ENCODE data around the gene LIN7A.

LIN7A gene

DNA sequence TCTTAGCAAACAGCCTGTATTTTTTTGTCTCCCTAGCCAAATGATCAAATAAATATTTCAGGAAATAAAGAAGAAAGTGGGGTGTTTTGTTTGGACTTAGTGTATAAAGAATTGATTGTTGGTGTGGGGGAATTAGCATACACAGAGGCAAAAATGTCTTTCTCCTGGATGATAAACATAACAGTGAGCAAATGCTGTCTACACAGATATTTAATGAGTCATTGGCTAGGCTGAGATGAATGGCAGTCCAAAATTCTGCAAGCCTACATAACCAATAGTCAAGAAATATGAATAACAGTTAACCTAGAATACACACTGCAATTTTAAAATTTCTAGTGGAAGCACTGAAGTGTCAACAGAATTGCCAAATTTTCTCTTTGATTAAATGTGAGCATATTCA lies 185.3 kb downstream of the LIN7A start:
- H3K4me3 ChIP-seq (ENCODE audit: low read length, poor library complexity, severe bottlenecking), result no peak overlapping the region
- H2AFZ ChIP-seq (ENCODE audit: low read length), result no peak overlapping the region
- no peaks in the 10 kb centered on the region for H3K9me3 ChIP-seq (ENCODE audit: insufficient read depth, low read depth, low read length)
- H3K4me1 ChIP-seq (ENCODE audit: insufficient read depth, low read length, poor library complexity, severe bottlenecking), result no peaks in the 10 kb centered on the region
- H4K20me1 ChIP-seq (ENCODE audit: insufficient read depth, low read length, poor library complexity, severe bottlenecking), result no peaks in the 10 kb centered on the region
- H3K4me2 ChIP-seq (ENCODE audit: low read depth, low read length, poor library complexity, severe bottlenecking), result no peak overlapping the region
- no peaks in the 10 kb centered on the region for H3K36me3 ChIP-seq (ENCODE audit: insufficient read depth, low read length)
- H3K79me2 ChIP-seq (ENCODE audit: insufficient read depth, low read length), result no peaks in the 10 kb centered on the region
- no peak overlapping the region for H3K9ac ChIP-seq (ENCODE audit: low read depth, low read length, poor library complexity, severe bottlenecking)
- no peaks in the 10 kb centered on the region for H3F3A ChIP-seq (ENCODE audit: low read depth)
- H3K9me2 ChIP-seq (replicated peaks; ENCODE audit: low read depth, low read length), result no peaks in the 10 kb centered on the region
- TF ChIP-seq EZH2phosphoT487 (IDR thresholded peaks at IDR 0.05; ENCODE audit: borderline replicate concordance), result no peak
- TF ChIP-seq, protein P1, sequence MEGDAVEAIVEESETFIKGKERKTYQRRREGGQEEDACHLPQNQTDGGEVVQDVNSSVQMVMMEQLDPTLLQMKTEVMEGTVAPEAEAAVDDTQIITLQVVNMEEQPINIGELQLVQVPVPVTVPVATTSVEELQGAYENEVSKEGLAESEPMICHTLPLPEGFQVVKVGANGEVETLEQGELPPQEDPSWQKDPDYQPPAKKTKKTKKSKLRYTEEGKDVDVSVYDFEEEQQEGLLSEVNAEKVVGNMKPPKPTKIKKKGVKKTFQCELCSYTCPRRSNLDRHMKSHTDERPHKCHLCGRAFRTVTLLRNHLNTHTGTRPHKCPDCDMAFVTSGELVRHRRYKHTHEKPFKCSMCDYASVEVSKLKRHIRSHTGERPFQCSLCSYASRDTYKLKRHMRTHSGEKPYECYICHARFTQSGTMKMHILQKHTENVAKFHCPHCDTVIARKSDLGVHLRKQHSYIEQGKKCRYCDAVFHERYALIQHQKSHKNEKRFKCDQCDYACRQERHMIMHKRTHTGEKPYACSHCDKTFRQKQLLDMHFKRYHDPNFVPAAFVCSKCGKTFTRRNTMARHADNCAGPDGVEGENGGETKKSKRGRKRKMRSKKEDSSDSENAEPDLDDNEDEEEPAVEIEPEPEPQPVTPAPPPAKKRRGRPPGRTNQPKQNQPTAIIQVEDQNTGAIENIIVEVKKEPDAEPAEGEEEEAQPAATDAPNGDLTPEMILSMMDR (conservative IDR thresholded peaks at IDR 0.05; ENCODE audit: low read length), result no peak
- H3K27me3 ChIP-seq (ENCODE audit: insufficient read depth, low read length, poor library complexity, severe bottlenecking), result no peaks in the 10 kb centered on the region

DNA sequence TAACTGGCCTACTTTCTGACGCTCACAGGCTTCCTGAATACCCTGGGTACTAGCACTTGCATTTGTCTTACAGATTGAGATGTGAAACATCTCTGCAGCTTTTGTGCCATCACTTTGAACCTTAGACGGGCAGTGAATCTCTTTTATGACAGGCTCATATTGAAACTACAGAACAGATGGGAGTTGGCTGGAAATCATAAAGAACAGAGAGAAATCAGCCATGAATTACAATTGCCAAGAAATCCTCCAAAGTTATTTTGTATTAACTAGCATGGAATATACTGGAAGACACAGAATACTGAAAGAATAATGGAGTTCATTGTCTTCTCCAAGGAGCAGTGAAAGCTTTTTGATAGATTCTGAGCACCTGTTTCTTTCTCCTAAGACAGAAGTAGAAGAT lies 188.3 kb downstream of the LIN7A start:
- TF ChIP-seq, protein P1 (conservative IDR thresholded peaks at IDR 0.05; ENCODE audit: low read length), result no peak
- TF ChIP-seq EZH2phosphoT487 (IDR thresholded peaks at IDR 0.05; ENCODE audit: borderline replicate concordance), result no peak
- Histone ChIP-seq H3K9me2 (replicated peaks; ENCODE audit: low read depth, low read length) (no peaks in the 10 kb centered on the region), H3F3A (ENCODE audit: low read depth) (no peaks in the 10 kb centered on the region), H3K36me3 (ENCODE audit: insufficient read depth, low read length) (no peaks in the 10 kb centered on the region), H3K4me1 (ENCODE audit: insufficient read depth, low read length, poor library complexity, severe bottlenecking) (no peaks in the 10 kb centered on the region), H3K79me2 (ENCODE audit: insufficient read depth, low read length) (no peaks in the 10 kb centered on the region), H4K20me1 (ENCODE audit: insufficient read depth, low read length, poor library complexity, severe bottlenecking) (no peaks in the 10 kb centered on the region), H3K4me3 (ENCODE audit: low read length, poor library complexity, severe bottlenecking) (no peak overlapping the region), H3K9ac (ENCODE audit: low read depth, low read length, poor library complexity, severe bottlenecking) (no peak overlapping the region), H3K4me2 (ENCODE audit: low read depth, low read length, poor library complexity, severe bottlenecking) (no peak overlapping the region), H3K27me3 (ENCODE audit: insufficient read depth, low read length, poor library complexity, severe bottlenecking) (no peaks in the 10 kb centered on the region), H3K9me3 (ENCODE audit: insufficient read depth, low read depth, low read length) (no peaks in the 10 kb centered on the region), H2AFZ (ENCODE audit: low read length) (no peak overlapping the region)

DNA sequence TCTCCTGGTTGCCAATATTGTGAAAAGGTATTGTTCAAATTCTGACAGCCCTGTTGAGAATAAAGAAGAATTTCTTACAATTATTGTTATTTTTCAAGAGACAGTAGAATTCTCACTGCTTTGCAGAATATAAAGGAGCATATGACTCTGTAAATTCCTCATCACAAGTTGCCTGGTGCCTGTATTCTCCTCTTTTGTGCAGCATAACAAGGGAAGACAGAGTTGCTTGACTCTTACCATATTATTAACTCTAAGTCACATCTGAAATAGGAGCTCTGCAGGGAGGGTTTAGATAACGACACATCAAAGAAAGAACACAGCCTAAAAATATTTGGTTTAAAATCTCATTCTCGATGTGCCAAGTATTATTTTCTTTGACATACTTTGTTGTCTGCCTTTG lies 189.9 kb downstream of the LIN7A start:
- H3K4me3 ChIP-seq (ENCODE audit: low read length, poor library complexity, severe bottlenecking), result no peak overlapping the region
- H3K9me3 ChIP-seq (ENCODE audit: insufficient read depth, low read depth, low read length), result no peaks in the 10 kb centered on the region
- H3K4me2 ChIP-seq (ENCODE audit: low read depth, low read length, poor library complexity, severe bottlenecking), result no peak overlapping the region
- no peaks in the 10 kb centered on the region for H3K79me2 ChIP-seq (ENCODE audit: insufficient read depth, low read length)
- TF ChIP-seq, protein P1 (conservative IDR thresholded peaks at IDR 0.05; ENCODE audit: low read length), result no peak
- TF ChIP-seq EZH2phosphoT487 (IDR thresholded peaks at IDR 0.05; ENCODE audit: borderline replicate concordance), result no peak
- H3K36me3 ChIP-seq (ENCODE audit: insufficient read depth, low read length), result no peaks in the 10 kb centered on the region
- H3K4me1 ChIP-seq (ENCODE audit: insufficient read depth, low read length, poor library complexity, severe bottlenecking), result no peaks in the 10 kb centered on the region
- H2AFZ ChIP-seq (ENCODE audit: low read length), result no peak overlapping the region
- H3K27me3 ChIP-seq (ENCODE audit: insufficient read depth, low read length, poor library complexity, severe bottlenecking), result no peaks in the 10 kb centered on the region
- no peaks in the 10 kb centered on the region for H3F3A ChIP-seq (ENCODE audit: low read depth)
- H3K9me2 ChIP-seq (replicated peaks; ENCODE audit: low read depth, low read length), result no peaks in the 10 kb centered on the region
- H4K20me1 ChIP-seq (ENCODE audit: insufficient read depth, low read length, poor library complexity, severe bottlenecking), result no peaks in the 10 kb centered on the region
- H3K9ac ChIP-seq (ENCODE audit: low read depth, low read length, poor library complexity, severe bottlenecking), result no peak overlapping the region
